Endothelial cell (in vitro differentiated cells): ENCODE data around the gene FBLN7. TPM values are rescaled to one million over a fixed set of nuclear protein-coding genes. Genes with fewer than 3 reads are reported as not detected.
A peak's percentile ranks its signal among the peaks of the same experiment; 100 is the strongest.

Experiments used
- DNase-seq: peaks from one replicate; pipeline ENCODE4 v3.0.0; 2021; ENCODE audit warnings: low spot score
- H3K27ac Mint-ChIP-seq: one replicate; pipeline ENCODE4 v1.8.0; 2021; ENCODE audit warnings: mixed read lengths, inconsistent platforms; ENCODE audit not compliant: unreplicated experiment
- H3K27me3 Mint-ChIP-seq: one replicate; pipeline ENCODE4 v1.8.0; 2021; ENCODE audit warnings: mild to moderate bottlenecking, moderate library complexity, mixed read lengths, inconsistent platforms; ENCODE audit not compliant: unreplicated experiment
- H3K36me3 Mint-ChIP-seq: one replicate; pipeline ENCODE4 v1.8.0; 2021; ENCODE audit warnings: mild to moderate bottlenecking, low read depth, mixed read lengths, inconsistent platforms; ENCODE audit not compliant: unreplicated experiment
- H3K4me1 Mint-ChIP-seq: one replicate; pipeline ENCODE4 v1.8.0; 2021; ENCODE audit warnings: mild to moderate bottlenecking, mixed read lengths, inconsistent platforms; ENCODE audit not compliant: unreplicated experiment
- H3K4me3 Mint-ChIP-seq: one replicate; pipeline ENCODE4 v1.8.0; 2021; ENCODE audit warnings: mild to moderate bottlenecking, mixed read lengths, inconsistent platforms; ENCODE audit not compliant: unreplicated experiment
- H3K9me3 Mint-ChIP-seq: one replicate; pipeline ENCODE4 v1.8.0; 2021; ENCODE audit warnings: mixed read lengths, inconsistent platforms; ENCODE audit not compliant: unreplicated experiment
- total RNA-seq: library from RNA; stranded (reverse); fragmentation: NEBNext Ultra II Directional; extraction: Animal tissue kit (Norgen Biotek cat#: 25700); gene quantifications from one replicate; pipeline ENCODE4 v1.2.1, GENCODE V29; 2021; ENCODE audit not compliant: unreplicated experiment
- TF ChIP-seq, protein P1 (sequence below): fragments of 200-600 bp; sonication (generic); IDR thresholded peaks from one replicate; pipeline ENCODE4 v1.5.0; 2021; ENCODE audit warnings: antibody characterized with exemption; ENCODE audit not compliant: unreplicated experiment

The FBLN7 gene
- total RNA-seq, 1 donor from 2014 or later = 0.36 TPM

DNA sequence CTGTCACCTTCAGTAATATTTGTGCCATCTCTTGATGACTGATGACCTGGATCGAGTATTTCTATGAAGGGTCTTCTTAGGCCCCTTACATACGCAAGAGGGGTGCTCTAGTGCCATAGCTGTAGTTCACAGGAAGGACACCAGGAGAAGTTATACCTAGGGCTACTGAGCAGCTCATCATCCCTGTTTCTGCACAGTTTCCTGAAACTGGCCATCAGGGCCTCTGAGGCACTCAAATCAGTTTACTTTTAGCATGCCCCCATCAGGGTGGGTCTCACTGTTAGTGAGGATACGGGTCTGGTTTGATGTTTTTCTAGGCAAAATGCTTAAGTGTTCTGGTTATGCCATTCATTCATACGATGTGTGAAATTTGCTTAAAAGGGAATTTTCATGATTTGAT lies 20.0 kb upstream of the FBLN7 start:
- Mint-ChIP-seq H3K4me1 (no peaks in the 10 kb centered on the region), H3K36me3 (peaks cover 10% of the 10 kb centered on the region), H3K27ac (no peak overlapping the region), H3K4me3 (no peak overlapping the region), H3K27me3 (peaks cover 1% of the 10 kb centered on the region), H3K9me3 (no peaks in the 10 kb centered on the region)
- TF ChIP-seq, protein P1, sequence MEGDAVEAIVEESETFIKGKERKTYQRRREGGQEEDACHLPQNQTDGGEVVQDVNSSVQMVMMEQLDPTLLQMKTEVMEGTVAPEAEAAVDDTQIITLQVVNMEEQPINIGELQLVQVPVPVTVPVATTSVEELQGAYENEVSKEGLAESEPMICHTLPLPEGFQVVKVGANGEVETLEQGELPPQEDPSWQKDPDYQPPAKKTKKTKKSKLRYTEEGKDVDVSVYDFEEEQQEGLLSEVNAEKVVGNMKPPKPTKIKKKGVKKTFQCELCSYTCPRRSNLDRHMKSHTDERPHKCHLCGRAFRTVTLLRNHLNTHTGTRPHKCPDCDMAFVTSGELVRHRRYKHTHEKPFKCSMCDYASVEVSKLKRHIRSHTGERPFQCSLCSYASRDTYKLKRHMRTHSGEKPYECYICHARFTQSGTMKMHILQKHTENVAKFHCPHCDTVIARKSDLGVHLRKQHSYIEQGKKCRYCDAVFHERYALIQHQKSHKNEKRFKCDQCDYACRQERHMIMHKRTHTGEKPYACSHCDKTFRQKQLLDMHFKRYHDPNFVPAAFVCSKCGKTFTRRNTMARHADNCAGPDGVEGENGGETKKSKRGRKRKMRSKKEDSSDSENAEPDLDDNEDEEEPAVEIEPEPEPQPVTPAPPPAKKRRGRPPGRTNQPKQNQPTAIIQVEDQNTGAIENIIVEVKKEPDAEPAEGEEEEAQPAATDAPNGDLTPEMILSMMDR = peak; percentile 34
- no peak for DNase-seq

- no peak for DNase-seq
- H3K27ac Mint-ChIP-seq = no peak overlapping the region
- TF ChIP-seq, protein P1 = peak; percentile 62
- H3K9me3 Mint-ChIP-seq = no peaks in the 10 kb centered on the region
- H3K27me3 Mint-ChIP-seq = peaks cover 4% of the 10 kb centered on the region
- peaks cover 29% of the 10 kb centered on the region for H3K36me3 Mint-ChIP-seq
- no peak overlapping the region for H3K4me3 Mint-ChIP-seq
- no peaks in the 10 kb centered on the region for H3K4me1 Mint-ChIP-seq
Measured at GRCh38 chr2:112121682-112122254, 16.4 kb upstream of the FBLN7 start.

DNA sequence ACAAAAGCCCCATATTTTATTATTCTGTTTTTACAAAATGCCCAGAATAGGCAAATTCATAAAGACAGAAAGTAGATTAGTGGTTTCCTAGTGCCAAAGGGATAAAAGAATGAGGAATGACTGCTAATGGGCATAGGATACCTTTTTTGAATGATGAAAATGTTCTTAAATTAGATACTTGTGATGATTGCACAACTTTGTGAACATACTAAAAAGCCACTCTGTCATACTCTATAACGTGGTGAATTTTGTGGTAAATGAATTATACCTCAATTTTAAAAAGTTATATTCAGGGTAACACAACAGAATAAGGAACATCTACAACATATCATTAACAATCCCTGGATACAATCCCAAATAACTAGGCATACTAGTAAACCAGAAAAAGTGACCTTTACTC lies 9.1 kb upstream of the FBLN7 start:
- Mint-ChIP-seq H3K4me3 (no peak overlapping the region), H3K36me3 (peaks cover 25% of the 10 kb centered on the region), H3K9me3 (no peaks in the 10 kb centered on the region), H3K4me1 (no peaks in the 10 kb centered on the region), H3K27ac (no peak overlapping the region), H3K27me3 (peaks cover 4% of the 10 kb centered on the region)
- TF ChIP-seq, protein P1 = no peak
- no peak for DNase-seq

GRCh38 chr2:112133344-112133743 lies 4.8 kb upstream of the FBLN7 start:
- no peaks in the 10 kb centered on the region for H3K9me3 Mint-ChIP-seq
- H3K4me3 Mint-ChIP-seq = no peak overlapping the region
- H3K36me3 Mint-ChIP-seq = peaks cover 8% of the 10 kb centered on the region
- H3K4me1 Mint-ChIP-seq = peaks cover 5% of the 10 kb centered on the region
- TF ChIP-seq, protein P1 = no peak
- DNase-seq = no peak
- no peak overlapping the region for H3K27ac Mint-ChIP-seq
- H3K27me3 Mint-ChIP-seq = peaks cover 11% of the 10 kb centered on the region

- TF ChIP-seq, protein P1 = no peak
- Mint-ChIP-seq H3K4me3 (no peak overlapping the region), H3K27me3 (peaks cover 11% of the 10 kb centered on the region), H3K36me3 (peaks cover 7% of the 10 kb centered on the region), H3K4me1 (peaks cover 5% of the 10 kb centered on the region), H3K9me3 (no peaks in the 10 kb centered on the region), H3K27ac (no peak overlapping the region)
- no peak for DNase-seq
Measured at GRCh38 chr2:112134120-112134519, 4.1 kb upstream of the FBLN7 start.
